PC-3 (cell line): ENCODE data around the gene IL10RB.

Source experiments
- CTCF ChIP-seq: fragments of 300-600 bp; sonication (generic); conservative IDR thresholded peaks from 2 replicates; pipeline ENCODE4 v1.5.1; 2017; ENCODE audit warnings: antibody characterized with exemption, low read depth, mild to moderate bottlenecking, low read length
- EZH2 ChIP-seq: fragments of 300-600 bp; sonication (generic); IDR thresholded peaks from one replicate; pipeline ENCODE4 v1.6.1; 2017; ENCODE audit warnings: antibody characterized with exemption, mild to moderate bottlenecking, low read length; ENCODE audit not compliant: unreplicated experiment
- EZH2phosphoT487 ChIP-seq: fragments of 300-600 bp; sonication (generic); IDR thresholded peaks from 2 replicates; pipeline ENCODE4 v1.6.1; 2018; ENCODE audit warnings: mild to moderate bottlenecking, antibody characterized with exemption, low read length, borderline replicate concordance

GRCh38 chr21:33334824-33335223, 68.7 kb downstream of the IL10RB start:
- TF ChIP-seq CTCF = no peak
- TF ChIP-seq EZH2 = no peak
- no peak for TF ChIP-seq EZH2phosphoT487
